Erythroblast (primary cell): ENCODE data around the gene MAP1S.

ENCODE experiments used
- GATA1 ChIP-seq: IDR thresholded peaks from 2 replicates; pipeline ENCODE4 v1.6.1; 2011; ENCODE audit warnings: low read depth, mild to moderate bottlenecking, control low read depth, low read length, moderate library complexity
- POLR2A ChIP-seq: IDR thresholded peaks from 2 replicates; pipeline ENCODE4 v1.6.1; 2011; ENCODE audit warnings: mild to moderate bottlenecking, low read length

GRCh38 chr19:17682273-17682672, 37.0 kb upstream of the MAP1S start:
- no peak for TF ChIP-seq POLR2A
- TF ChIP-seq GATA1 = no peak
